LoVo (cell line): Measurements from ENCODE around the gene AFDN.
A peak's percentile ranks its signal among the peaks of the same experiment; 100 is the strongest.

Source experiments
- DNase-seq: peaks from one replicate; pipeline ENCODE4 v3.0.0-alpha.2; 2016; ENCODE audit warnings: low spot score

Gene AFDN

GRCh38 chr6:167840160-167840525, 13.4 kb downstream of the AFDN start:
- no peak for DNase-seq

GRCh38 chr6:167840526-167841179, 13.9 kb downstream of the AFDN start:
- DNase-seq, result no peak

- DNase-seq, result no peak
These were observed 15.3 kb downstream of the AFDN start for GRCh38 chr6:167841981-167842380.

GRCh38 chr6:167842457-167842856, 15.7 kb downstream of the AFDN start:
- DNase-seq, result no peak

GRCh38 chr6:167843023-167843422, 16.3 kb downstream of the AFDN start:
- no peak for DNase-seq

- DNase-seq, result no peak
These were observed 19.1 kb downstream of the AFDN start for GRCh38 chr6:167845856-167846255.

- no peak for DNase-seq
These were observed 20.4 kb downstream of the AFDN start for GRCh38 chr6:167846997-167847606.

GRCh38 chr6:167847936-167848335, 21.2 kb downstream of the AFDN start:
- no peak for DNase-seq

- no peak for DNase-seq
These were observed 22.1 kb downstream of the AFDN start for GRCh38 chr6:167848783-167849182.

GRCh38 chr6:167849846-167850459, 23.2 kb downstream of the AFDN start:
- peak; percentile 71 for DNase-seq

- DNase-seq, result no peak
These were observed 24.1 kb downstream of the AFDN start for GRCh38 chr6:167850782-167851181.

- no peak for DNase-seq
These were observed 24.8 kb downstream of the AFDN start for GRCh38 chr6:167851370-167851952.

GRCh38 chr6:167855825-167856425, 29.2 kb downstream of the AFDN start:
- no peak for DNase-seq

- DNase-seq, result no peak
These were observed 29.8 kb downstream of the AFDN start for GRCh38 chr6:167856474-167856873.

- no peak for DNase-seq
These were observed 30.4 kb downstream of the AFDN start for GRCh38 chr6:167856999-167857660.

- no peak for DNase-seq
These were observed 31.4 kb downstream of the AFDN start for GRCh38 chr6:167858086-167858591.

- no peak for DNase-seq
These were observed 32.3 kb downstream of the AFDN start for GRCh38 chr6:167858842-167859664.

- DNase-seq, result no peak
These were observed 34.0 kb downstream of the AFDN start for GRCh38 chr6:167860550-167861226.

- no peak for DNase-seq
These were observed 34.7 kb downstream of the AFDN start for GRCh38 chr6:167861424-167861823.

GRCh38 chr6:167863897-167864296, 37.2 kb downstream of the AFDN start:
- no peak for DNase-seq

- no peak for DNase-seq
These were observed 39.9 kb downstream of the AFDN start for GRCh38 chr6:167866642-167867041.
